Caco-2 (cell line): ENCODE measurements around the gene BCLAF1. TPM values are rescaled to one million over a fixed set of nuclear protein-coding genes. Genes with fewer than 3 reads are reported as not detected.

Source experiments
- BruUV-seq: library from RNA; stranded (reverse); fragments of 400-500 nt; replicated peaks from 2 replicates; lab custom pipeline; 2021; lab: Mats Ljungman, UMichigan
- CTCF ChIA-PET: fragments of 300-600 bp; sonication (Branson Sonifier 250); formaldehyde crosslinking; loops from one replicate; lab custom pipeline; 2022; ENCODE audit warnings: antibody characterized with exemption; lab: Charles Lee
- POLR2A ChIA-PET: fragments of 300-600 bp; sonication (Branson Sonifier 250); formaldehyde crosslinking; loops from one replicate; lab custom pipeline; 2022; ENCODE audit warnings: antibody characterized with exemption; lab: Charles Lee
- DNase-seq, 2 experiments: peaks; one replicate each; pipeline versions ENCODE4 v3.0.0 to v3.0.0-alpha.2; 2020 to 2022
- H3K27me3 ChIP-seq: replicated peaks from 2 replicates; pipeline ENCODE4 v1.6.0; 2011; ENCODE audit warnings: low read length; ENCODE audit not compliant: control insufficient read depth, insufficient read depth
- H3K36me3 ChIP-seq: 2 replicates; pipeline ENCODE4 v1.5.1; 2011; ENCODE audit warnings: low read length; ENCODE audit not compliant: control insufficient read depth, insufficient read depth
- H3K4me1 ChIP-seq: fragments of 250-450 bp; sonication (Bioruptor Pico); 2 replicates; pipeline ENCODE4 v1.5.1; 2020; ENCODE audit warnings: mild to moderate bottlenecking
- H3K4me3 ChIP-seq: 2 replicates; pipeline ENCODE4 v1.5.1; 2011; ENCODE audit warnings: low read depth, mild to moderate bottlenecking, control low read depth, low read length
- H3K9me3 ChIP-seq: fragments of 250-450 bp; sonication (Bioruptor Pico); 2 replicates; pipeline ENCODE4 v1.5.1; 2020; ENCODE audit warnings: mild to moderate bottlenecking, moderate library complexity
- H3K27ac Mint-ChIP-seq: one replicate; pipeline ENCODE4 v1.8.0; 2022; ENCODE audit warnings: mixed read lengths; ENCODE audit not compliant: unreplicated experiment
- H3K27me3 Mint-ChIP-seq: one replicate; pipeline ENCODE4 v1.8.0; 2022; ENCODE audit warnings: mixed read lengths; ENCODE audit not compliant: insufficient read depth, unreplicated experiment
- H3K36me3 Mint-ChIP-seq: one replicate; pipeline ENCODE4 v1.8.0; 2022; ENCODE audit warnings: mild to moderate bottlenecking, mixed read lengths; ENCODE audit not compliant: insufficient read depth, unreplicated experiment
- H3K4me1 Mint-ChIP-seq: one replicate; pipeline ENCODE4 v1.8.0; 2022; ENCODE audit warnings: low read depth, mixed read lengths; ENCODE audit not compliant: unreplicated experiment
- H3K4me3 Mint-ChIP-seq: one replicate; pipeline ENCODE4 v1.8.0; 2022; ENCODE audit warnings: mild to moderate bottlenecking, moderate library complexity, mixed read lengths; ENCODE audit not compliant: unreplicated experiment
- H3K9me3 Mint-ChIP-seq: one replicate; pipeline ENCODE4 v1.8.0; 2022; ENCODE audit warnings: mixed read lengths; ENCODE audit not compliant: unreplicated experiment
- CTCF ChIP-seq, 2 experiments: fragments of 200-600 bp in 1 of 2; IDR thresholded peaks; 1 replicate in 1 of 2; 2 replicates in 1 of 2; pipeline versions ENCODE4 v1.5.1 to v1.8.0; 2011 to 2022; ENCODE audit warnings: antibody characterized with exemption in 1 of 2, control low read depth in 1 of 2, inconsistent platforms in 1 of 2, low read depth in 1 of 2, low read length in 1 of 2, mild to moderate bottlenecking in 1 of 2, moderate library complexity in 1 of 2; ENCODE audit not compliant: insufficient read depth in 1 of 2, severe bottlenecking in 1 of 2, unreplicated experiment in 1 of 2
- intact Hi-C: fragments of 100-400 bp; cut with micrococcal nuclease; formaldehyde crosslinking; loops from one replicate; pipeline ENCODE4 v1.10.0; 2022; ENCODE audit not compliant: unreplicated experiment
- total RNA-seq: library from RNA; stranded (reverse); gene quantifications from 2 replicates; pipeline ENCODE4 v1.2.3, GENCODE V29; 2022

The BCLAF1 gene
- total RNA-seq, 1 experiment from 2014 or later, result 178 TPM

- DNase-seq, result no peak
- H3K36me3 ChIP-seq, result no peaks in the 10 kb centered on the region
- H3K4me1 ChIP-seq, result no peaks in the 10 kb centered on the region
- intact Hi-C loops, result no loop called here
- Mint-ChIP-seq H3K36me3 (no peaks in the 10 kb centered on the region), H3K4me1 (no peaks in the 10 kb centered on the region), H3K27ac (no peak overlapping the region), H3K4me3 (no peak overlapping the region), H3K27me3 (peaks cover 3% of the 10 kb centered on the region), H3K9me3 (no peaks in the 10 kb centered on the region)
- no TSS peak for BruUV-seq
- ChIA-PET POLR2A (no interaction called here), CTCF (no interaction called here)
- H3K4me3 ChIP-seq, result no peak overlapping the region
- no peak for TF ChIP-seq CTCF (IDR thresholded peaks at IDR 0.05; ENCODE audit: insufficient read depth in 1 of 2, low read depth in 1 of 2, low read length in 1 of 2, severe bottlenecking in 1 of 2, unreplicated experiment in 1 of 2)
- no peaks in the 10 kb centered on the region for H3K27me3 ChIP-seq
- H3K9me3 ChIP-seq, result no peaks in the 10 kb centered on the region
Observed at GRCh38 chr6:136324686-136325380, 35.2 kb upstream of the BCLAF1 start.

- no peak overlapping the region for H3K27ac Mint-ChIP-seq
- peaks cover 3% of the 10 kb centered on the region for H3K27me3 Mint-ChIP-seq
- H3K27me3 ChIP-seq, result no peaks in the 10 kb centered on the region
- H3K36me3 Mint-ChIP-seq, result no peaks in the 10 kb centered on the region
- TF ChIP-seq CTCF (IDR thresholded peaks at IDR 0.05; ENCODE audit: insufficient read depth in 1 of 2, low read depth in 1 of 2, low read length in 1 of 2, severe bottlenecking in 1 of 2, unreplicated experiment in 1 of 2), result no peak
- no peaks in the 10 kb centered on the region for H3K36me3 ChIP-seq
- no peak for DNase-seq
- BruUV-seq, result no TSS peak
- POLR2A ChIA-PET, result no interaction called here
- H3K4me3 ChIP-seq, result no peak overlapping the region
- CTCF ChIA-PET, result interaction anchor here (0.6 to 0.8 kb wide), 2 partner anchors 34 to 312 kb away, joined by 3 to 11 read pairs; partner anchors contain the start of gene BCLAF1
- intact Hi-C loops, result no loop called here
- H3K4me3 Mint-ChIP-seq, result no peak overlapping the region
- no peaks in the 10 kb centered on the region for H3K9me3 ChIP-seq
- H3K4me1 Mint-ChIP-seq, result no peaks in the 10 kb centered on the region
- H3K9me3 Mint-ChIP-seq, result no peaks in the 10 kb centered on the region
- H3K4me1 ChIP-seq, result no peaks in the 10 kb centered on the region
Observed at GRCh38 chr6:136323431-136324112, 33.9 kb upstream of the BCLAF1 start.

- POLR2A ChIA-PET, result no interaction called here
- no peaks in the 10 kb centered on the region for H3K4me1 Mint-ChIP-seq
Observed at GRCh38 chr6:136319732-136320131, 30.1 kb upstream of the BCLAF1 start.

More at GRCh38 chr6:136319732-136320131, 30.1 kb upstream of the BCLAF1 start:
- Histone ChIP-seq H3K9me3 (no peaks in the 10 kb centered on the region), H3K4me1 (no peaks in the 10 kb centered on the region), H3K36me3 (no peaks in the 10 kb centered on the region), H3K4me3 (no peak overlapping the region), H3K27me3 (no peaks in the 10 kb centered on the region)
- no peaks in the 10 kb centered on the region for H3K9me3 Mint-ChIP-seq
- no peak for TF ChIP-seq CTCF (IDR thresholded peaks at IDR 0.05; ENCODE audit: insufficient read depth in 1 of 2, low read depth in 1 of 2, low read length in 1 of 2, severe bottlenecking in 1 of 2, unreplicated experiment in 1 of 2)
- H3K27me3 Mint-ChIP-seq, result peaks cover 3% of the 10 kb centered on the region
- DNase-seq, result no peak
- intact Hi-C loops, result loop anchor here (5.0 kb wide), 1 partner anchor 812 kb away; no protein-coding TSS in a partner anchor
- H3K36me3 Mint-ChIP-seq, result no peaks in the 10 kb centered on the region
- CTCF ChIA-PET, result no interaction called here
- H3K27ac Mint-ChIP-seq, result no peak overlapping the region
- no peak overlapping the region for H3K4me3 Mint-ChIP-seq
- no TSS peak for BruUV-seq
